GM21367 (cell line): ENCODE measurements around the gene WRAP73.

ENCODE experiments used
- ATAC-seq: cut with Tn5 transposase; IDR thresholded peaks from one replicate; pipeline ENCODE4 v1.9.1; 2021; ENCODE audit not compliant: unreplicated experiment

Gene WRAP73

DNA sequence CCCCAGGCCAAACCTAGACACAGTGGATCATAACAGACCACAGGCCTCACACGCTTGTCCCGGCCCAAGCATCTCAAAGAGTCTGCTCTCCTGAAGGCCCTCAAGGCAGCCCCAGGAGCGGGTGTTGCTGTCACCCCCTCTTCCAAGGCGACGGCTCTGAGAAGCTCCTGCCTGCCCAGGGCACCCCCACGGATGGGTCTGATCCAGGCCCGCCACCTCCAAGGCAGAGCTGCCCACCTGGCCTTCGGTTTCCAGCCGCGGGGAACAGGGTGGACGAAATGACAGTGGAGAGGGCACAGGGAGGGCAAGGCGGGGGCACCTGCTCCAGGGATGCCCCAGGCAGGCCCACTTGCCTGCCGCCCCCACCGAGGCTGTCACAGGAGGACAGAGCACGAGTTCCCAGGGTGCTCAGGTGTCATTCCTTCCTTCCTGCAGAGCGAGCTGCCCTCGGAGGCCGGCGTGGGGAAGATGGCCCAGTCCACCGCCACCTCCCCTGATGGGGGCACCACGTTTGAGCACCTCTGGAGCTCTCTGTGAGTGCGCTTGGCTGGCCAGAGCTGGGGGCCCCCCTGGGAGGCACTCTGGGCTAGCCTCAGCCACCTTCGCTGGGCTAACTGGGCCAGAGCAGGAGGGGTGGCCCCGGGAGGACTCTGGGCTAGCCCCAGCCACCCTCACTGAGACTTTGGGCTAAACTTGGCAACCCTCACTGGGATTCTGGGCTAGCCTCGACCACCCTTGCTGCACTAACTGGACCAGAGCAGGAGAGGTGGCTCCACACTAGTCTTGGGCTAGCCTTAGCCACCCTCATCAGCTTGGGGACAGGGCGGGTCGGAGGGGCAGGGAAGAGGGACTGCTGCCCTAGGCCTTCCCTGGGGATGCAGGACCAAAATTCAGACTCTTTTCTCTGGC, 32.2 kb upstream of the WRAP73 start:
- ATAC-seq = no peak

DNA sequence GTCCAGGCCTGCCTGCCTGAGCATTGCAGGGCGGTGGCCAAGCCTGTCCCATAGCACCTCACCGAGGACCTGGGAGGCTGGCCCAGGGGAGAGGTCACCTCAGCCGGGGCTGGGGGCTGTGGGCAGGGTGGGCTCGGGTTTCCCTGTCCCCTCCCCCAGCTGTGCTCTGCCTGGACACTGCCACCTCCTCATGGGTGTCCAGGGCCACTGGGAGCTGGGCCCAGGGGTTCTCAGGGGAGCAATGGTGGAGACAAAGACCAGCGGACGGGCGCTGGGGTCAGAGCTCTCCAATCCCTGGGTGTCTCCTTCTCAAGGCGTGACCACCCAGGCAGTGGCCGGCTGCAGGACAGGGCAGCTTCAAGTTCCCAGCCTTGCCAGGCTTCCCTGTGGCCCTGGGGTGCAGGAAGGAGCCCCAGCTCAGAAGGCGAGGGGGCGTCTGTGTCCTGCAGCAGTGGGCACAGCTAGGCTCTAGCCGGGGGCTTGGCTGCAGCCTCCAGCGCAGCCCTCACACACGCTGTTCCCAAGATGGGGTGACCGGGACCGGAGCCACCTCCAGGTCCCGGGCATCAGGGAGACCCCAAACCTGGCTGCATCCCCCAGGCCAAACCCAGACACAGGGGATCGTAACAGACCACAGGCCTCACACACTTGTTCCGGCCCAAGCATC, 31.5 kb upstream of the WRAP73 start:
- ATAC-seq = no peak

DNA sequence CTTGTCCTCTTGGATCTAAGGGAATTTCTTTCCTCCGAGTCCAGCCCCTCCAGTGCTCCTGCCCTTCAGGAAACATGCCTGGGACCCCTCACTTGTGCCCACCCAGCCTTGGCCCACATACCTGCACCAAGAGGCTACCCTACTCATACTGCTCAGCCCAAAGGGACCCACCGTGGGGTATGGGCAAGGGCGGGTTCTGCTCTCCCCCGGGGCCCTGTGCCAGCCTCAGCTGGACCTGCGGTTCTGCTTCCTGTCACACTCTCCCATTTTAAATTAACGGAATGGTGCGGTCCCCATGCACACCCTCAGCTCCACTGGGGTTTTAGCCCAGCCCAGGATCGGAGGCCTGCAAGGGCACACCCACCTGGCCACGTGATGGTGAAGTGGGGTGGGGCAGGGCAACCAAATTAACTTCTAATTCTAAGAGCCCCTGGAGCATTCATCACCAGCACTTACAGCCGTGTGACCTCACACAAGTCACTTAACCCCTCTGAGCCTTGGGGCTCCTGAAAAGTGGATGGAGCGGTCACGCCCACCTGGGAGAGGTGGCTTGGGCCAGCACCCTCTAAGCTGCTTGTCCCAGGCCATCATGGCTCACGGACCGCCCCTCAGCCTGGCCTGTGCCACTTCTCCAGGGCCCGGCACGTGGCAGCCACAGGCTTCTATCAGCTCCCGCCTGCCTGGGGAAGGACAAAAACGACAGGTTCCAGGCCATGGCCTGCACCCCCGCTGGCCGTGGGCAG, 30.8 kb upstream of the WRAP73 start:
- ATAC-seq = no peak

DNA sequence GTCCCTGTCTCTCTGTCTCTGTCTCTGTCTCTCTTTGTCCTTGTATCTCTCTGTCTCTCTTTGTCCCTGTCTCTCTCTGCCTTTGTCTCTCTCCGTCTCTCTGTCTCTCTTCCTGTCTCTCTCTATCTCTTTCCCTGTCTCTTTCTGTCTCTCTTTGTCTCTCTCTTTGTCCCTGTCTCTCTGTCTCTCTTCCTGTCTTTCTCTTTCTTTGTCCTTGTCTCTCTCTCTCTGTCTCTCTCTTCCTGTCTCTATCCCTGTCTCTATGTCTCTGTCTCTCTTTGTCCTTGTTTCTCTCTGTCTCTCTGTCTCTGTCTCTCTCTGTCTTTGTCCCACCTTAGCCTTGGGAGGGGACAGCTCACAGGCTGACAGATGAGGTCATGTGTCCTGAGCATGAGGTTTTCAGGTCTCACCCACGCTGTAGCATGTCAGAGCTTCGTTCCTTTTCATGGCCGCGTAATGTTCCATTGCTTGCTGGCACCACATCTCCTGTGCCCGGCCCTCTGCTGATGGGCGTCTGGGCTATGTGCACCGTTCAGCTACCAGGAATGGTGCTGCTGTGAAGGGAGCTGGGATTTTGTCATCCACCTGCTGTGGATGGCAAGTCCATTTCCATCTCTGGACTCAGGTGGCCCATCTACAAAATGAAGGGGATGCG, 30.0 kb upstream of the WRAP73 start:
- no peak for ATAC-seq

DNA sequence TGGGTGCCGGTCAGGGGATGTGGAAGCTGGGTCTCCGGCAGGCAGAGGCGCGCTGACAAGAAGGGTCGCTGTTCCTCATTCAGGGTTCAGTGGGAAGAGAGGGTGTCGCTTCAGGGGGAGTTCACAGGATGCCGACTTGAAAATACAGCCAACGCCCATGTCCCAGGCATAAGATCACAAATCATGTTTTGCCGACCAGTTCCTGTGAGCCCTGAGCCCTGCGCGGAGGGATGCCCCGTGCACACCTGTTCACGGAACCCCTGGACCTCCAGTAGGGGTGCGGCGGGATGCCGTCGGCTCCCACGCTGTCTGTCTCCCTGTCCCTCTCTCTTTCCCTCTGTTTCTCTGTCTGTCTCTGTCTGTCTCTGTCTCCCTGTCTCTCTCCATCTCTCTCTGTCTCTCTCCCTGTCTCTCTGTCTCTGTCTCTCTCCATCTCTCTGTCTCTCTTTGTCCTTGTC, 29.2 kb upstream of the WRAP73 start:
- ATAC-seq = no peak

DNA sequence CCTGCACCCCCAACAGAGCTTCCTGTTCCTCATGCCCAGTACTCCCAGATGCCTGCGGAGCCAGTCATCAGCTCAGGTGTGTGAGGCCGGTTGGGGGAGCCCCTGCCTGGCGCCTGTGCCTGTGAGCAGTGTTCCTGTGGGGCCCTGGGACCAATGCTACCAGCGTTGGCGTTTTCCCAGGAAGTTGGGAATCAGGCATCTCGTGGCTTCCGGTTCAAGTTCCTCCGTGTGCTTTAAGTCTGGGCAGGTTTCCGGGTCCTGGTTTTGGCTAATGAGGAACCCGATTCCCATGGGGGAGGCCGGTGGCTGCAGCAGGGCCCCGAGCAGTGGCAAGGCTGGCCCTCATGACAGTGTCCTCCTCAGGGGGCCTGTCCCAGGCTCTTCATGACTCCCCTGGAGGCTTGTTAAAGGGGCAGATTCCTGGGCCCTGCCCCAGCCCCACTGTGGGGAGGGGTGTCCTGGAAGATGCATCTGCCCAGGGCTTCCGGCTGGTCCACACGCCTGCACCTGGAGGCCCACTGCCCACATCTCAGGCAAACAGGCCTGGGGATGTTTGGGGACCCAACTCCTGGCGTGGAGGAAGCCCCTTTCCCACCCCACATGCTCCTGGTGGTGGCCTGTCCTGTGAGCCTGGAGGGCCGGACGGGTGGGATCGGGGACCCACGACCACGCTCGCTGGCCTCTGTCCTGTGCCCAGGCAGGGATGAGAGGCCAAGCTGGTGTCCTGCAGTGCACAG, 28.6 kb upstream of the WRAP73 start:
- no peak for ATAC-seq

DNA sequence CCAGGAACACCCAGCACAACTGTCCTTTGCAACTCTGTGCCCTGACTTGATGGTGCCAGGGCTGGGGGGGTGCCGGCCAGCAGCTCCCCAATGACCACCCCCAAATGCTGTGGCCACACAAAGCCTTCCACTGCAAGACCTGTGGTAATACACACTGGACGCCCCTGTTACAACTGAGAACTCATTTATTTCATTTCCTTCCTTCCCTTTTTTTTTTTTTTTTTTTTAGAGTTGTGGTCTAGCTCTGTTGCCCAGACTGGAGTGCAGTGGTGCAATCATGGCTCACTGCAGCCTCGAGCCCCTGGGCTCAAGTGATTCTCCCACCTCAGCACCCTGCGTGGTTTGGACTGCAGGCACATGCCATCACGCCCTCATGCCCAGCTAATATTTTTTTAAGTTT, 27.6 kb upstream of the WRAP73 start:
- ATAC-seq = no peak

DNA sequence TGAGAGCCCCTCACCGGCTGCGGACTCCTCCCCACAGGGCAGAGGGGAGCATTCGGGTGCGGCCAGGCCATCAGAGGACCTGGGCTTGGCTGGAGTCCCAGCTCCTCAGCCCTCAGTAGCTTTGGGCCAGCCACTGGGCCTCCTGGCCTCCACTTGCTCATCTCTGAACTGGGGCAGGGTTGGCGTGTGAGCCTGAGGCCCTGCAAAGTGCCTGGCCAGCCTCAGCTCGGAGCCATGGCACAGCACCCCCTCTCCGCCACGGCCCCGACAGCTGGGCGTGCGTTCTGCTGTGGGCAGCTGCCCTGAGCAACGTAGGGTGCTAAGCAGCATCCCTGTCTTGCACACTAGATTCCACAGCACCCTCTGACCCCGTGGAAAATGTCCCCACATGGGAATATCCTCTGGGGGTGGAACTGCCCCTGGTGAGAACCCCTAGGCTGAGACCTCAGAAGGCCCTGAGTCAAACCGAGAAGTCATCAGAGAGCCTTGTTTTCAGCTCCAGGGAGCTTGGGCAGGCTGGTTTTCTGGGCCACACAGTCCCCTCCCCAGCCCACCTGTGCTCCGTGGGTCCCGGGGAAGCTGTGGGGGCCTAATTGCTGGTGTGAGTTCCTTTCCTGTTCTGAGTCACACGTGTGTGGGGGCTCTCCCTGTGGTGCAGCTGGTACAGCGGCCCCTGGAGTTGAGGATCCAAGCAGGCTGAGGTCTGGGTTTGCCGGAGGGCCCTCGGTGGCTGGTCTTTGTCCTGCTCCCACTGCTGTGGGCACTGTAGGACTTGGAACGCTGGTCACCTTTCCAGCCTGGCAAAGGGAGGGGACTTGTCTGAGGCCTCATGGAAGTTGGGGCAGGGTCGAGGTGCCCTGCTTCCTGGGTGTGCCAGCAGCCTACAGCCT, 26.9 kb upstream of the WRAP73 start:
- peak; percentile 45 for ATAC-seq

DNA sequence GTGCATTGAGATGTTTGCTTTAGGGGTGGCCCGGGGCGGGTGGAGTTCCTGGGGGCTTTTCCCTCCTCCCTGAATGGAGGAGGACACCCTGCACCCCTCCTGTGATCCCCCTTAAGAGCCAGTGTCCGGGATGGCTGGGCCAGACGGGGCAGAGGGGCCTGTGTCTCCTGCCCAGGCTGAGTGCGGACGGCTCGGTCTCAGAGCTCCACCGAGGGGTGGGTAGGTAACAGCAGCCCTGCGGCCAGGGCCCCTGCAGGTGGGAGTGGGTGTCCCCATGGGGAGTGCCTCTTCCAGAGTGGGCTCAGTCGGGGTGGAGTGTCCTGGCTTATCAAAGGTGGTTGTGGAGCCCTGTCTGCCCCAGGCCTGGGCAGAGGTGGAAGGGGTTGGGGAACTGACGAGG, 25.5 kb upstream of the WRAP73 start:
- ATAC-seq = no peak

DNA sequence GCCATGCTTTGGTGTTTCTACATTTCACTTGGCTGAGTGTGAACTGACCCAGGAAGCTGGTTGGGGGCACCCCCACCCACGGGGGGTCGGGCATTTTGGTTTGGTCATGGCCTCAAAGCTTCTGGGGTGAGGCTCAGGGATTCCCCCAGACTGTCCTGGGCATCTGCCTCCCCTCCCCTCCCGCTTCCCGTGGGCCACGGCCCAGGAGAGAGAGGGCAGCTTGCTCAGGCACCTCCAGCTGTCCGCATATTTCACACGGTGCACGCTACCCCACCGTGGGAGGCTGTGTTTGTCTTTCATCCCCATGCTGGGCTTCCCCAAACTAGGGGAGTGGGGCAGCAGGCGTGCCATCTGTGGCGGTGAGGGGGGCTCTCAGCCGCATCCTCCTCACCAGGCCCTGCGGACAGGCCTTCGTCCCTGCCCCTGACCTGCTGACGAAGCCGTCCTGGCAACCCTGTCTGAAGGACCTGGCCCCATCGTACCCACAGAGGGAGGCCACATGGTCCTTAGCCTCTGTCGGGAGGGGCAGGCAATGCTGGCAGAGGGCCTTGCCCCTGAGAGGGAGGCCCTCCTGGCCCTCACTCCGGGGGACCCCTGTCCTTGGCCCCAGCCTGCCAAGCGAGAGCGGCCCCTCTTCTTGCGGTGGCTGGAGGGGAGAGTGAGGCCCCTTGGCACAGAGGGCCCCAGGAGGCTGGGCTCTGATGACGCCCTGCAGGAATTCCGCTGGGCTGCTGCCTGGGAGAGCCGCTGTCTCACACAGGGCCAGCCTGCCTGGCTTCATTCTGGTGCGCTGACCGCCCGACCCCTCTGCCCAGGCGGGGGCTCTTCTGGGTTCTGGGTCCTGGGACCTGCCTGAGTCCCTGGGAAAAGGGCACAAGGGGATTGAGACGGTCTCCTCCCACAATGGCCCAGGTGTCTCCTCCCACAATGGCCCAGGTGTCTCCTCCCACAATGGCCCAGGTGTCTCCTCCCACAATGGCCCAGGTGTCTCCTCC, 24.5 kb upstream of the WRAP73 start:
- ATAC-seq = no peak

DNA sequence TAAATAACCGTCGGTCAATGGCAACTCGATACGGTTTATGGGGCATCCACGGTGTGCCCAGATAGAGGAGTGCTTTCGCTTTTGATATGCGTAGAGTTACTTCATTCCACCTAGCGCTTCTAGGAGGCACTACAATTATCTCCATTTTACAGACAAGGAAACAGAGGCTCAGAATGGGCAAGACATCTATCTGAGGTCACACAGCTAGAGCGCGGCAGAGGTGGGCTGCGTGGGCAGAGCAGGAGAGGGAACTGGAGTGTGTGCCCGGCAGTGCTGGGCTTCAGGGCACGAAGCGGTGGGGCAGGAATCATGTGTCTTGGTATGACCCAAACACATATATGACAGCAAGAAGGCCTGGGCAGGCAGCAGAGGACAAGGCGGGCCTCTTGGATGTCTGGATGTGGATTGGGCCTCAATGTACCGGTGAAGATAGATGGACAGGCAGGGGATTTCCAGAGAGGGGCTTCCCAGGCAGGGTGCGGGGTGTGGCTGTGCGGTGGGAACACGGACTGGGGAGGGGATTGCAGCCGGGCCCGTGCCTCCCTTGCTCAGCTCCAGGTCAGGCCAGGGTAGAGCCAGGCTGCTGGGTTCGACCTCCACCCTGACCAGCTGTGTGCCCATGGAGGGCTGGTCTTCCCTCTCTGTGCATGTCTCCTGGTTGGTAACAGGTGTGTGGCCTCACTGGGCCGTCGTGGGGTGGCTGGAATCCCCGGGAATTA, 23.6 kb upstream of the WRAP73 start:
- no peak for ATAC-seq

DNA sequence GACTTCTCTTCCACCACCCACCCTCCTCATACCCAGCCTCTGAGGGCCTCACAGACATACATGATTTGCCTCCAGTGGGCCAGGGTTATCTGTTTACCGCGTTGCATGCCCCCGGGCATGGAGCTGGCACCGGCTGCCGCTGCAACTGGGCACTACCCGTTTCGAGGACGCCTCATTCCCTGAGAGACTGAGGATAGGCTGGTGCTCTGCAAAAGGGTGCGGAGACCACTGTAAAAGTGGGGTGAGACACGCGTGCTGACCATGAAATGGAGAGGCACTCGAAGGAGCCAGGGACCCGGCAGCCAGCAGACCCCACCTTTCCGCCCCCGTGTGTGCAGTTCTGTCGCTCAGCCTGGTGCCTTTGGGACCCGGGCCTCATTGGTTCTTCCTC, 23.1 kb upstream of the WRAP73 start:
- ATAC-seq = no peak

DNA sequence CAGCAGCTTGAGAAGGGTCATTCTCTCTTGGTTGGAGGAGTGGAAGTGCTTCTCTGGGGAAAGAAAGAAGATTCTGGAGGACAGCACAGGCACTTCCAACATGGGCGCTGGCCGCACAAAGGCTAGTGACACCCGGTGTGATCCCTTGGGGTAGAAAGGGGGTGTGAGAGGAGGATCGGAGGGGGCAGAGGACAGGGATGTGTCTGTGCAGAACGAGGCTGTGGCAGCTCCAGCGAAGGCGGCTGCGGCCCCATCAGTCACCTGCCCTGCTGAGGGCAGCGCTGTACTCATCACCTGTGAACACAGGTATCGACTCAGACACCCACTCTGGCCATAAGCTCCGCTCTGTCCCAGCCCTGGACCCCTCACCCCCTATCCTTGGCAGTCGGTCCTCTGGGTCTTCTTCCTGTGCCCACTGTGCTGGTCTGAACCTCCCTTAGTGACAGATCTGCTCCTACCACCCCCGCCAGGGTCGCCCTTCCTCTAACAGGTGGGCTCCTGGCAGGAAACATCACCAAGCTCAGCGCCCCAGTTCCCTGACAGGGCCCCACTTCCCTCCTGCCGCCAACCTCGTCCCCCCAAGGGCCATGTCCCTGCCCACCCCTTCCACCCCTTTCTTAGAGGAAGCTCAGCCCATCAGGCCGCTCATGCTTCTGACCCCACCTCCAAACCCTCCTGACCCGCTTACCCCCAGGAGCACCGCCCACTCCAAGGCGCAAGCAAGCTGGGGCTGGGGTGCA, 22.5 kb upstream of the WRAP73 start:
- ATAC-seq = no peak

DNA sequence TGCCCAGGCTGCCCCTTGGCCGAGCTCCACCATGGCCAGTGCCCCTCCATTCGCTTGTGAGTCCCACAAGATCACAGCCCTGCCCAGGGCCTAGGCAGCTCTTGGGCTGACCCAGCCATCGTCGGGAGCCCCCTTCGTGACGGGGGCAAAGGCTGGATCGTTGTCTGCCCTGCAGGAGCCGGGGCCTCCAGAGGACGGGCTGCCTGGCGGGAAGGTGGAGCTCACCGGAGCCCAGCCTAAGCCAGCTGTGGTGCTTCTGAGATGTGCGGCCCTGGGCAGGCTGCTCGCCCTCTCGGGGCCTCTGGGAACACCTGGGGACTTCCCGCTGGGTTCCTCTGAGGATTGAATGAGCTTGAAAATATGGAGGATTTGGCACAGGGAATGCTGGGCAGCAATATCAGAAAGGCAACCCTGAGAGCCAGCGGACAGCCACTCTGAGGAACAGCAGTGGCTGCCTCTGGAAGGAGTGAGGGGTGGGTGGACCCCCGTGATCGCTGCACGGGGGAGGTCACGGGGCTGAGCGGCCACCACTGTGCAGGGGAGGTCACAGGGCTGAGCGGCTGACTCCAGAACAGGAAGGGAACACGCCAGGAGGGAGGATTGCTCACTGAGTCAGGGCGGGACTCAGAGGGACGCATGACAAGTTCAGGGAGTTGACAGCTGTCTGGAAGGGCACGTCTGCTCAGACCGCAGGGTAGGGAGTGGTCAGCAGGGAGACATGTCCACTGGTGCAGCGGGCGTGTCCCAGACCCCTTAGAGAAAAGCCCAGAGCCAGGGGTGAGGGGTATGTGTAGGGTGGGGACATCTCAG, 21.7 kb upstream of the WRAP73 start:
- ATAC-seq = no peak

DNA sequence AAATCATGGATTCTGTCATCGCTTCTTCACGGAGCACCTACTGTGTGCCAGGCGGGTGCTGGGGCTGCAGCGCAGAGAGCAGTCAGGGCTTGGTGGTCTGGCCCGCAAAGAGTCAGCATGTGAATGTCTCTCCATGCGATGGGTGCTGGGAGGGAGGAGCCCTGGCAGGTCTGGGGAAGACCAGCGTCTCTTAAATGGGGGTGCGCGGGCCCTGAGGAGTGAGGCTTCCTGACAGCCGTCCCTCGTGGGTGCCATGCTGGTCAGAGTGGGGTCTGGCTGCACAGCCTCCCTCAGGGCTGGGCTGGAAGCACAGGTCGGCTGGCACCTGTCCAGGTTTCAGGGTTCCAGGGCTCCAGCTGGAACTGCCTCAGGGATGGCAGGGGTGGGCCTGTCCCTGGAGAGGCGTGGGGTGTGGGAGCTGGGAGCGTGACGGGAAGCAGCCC, 20.9 kb upstream of the WRAP73 start:
- ATAC-seq = no peak

DNA sequence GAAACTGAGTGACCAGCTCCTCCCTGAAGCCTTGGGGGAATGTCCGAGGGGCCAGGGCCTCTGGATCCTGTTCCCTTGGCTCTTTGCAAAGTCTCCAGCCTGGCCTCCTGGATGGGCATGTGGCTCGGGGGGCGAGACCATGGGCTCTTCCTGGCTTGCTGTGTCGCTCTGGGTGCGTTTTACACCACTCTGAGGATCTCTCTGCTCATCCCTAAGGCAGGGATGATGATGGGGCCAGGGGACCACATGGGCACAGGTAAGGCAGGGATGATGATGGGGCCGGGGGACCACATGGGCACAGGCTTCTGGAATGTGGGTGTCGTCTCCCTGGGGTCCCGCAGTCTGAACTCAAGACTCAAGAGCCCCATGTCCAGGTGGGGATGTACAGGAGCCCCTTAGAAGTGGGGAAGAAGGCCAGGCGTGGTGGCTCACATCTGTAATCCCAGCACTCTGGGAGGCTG, 20.1 kb upstream of the WRAP73 start:
- no peak for ATAC-seq
